GM23248 (cell line): ENCODE measurements around the gene TSHZ2. TPM values are rescaled to one million over a fixed set of nuclear protein-coding genes. Genes with fewer than 3 reads are reported as not detected.

Experiments
- DNase-seq: peaks from one replicate; pipeline ENCODE4 v3.0.0-alpha.2; 2015
- H2AFZ ChIP-seq: fragments of 200-600 bp; sonication (generic); 2 replicates; pipeline ENCODE4 v1.6.1; 2016; ENCODE audit warnings: antibody characterized with exemption
- H3F3A ChIP-seq: fragments of 200-600 bp; sonication (generic); 2 replicates; pipeline ENCODE4 v1.6.1; 2016; ENCODE audit warnings: mild to moderate bottlenecking, antibody characterized with exemption, mixed run types; ENCODE audit not compliant: insufficient read depth
- H3K27ac ChIP-seq: fragments of 200-600 bp; sonication (generic); 2 replicates; pipeline ENCODE4 v1.5.1; 2016; ENCODE audit warnings: mild to moderate bottlenecking
- H3K27me3 ChIP-seq: fragments of 200-600 bp; sonication (generic); replicated peaks from 2 replicates; pipeline ENCODE4 v1.6.1; 2016; ENCODE audit warnings: mild to moderate bottlenecking; ENCODE audit not compliant: insufficient read depth
- H3K36me3 ChIP-seq: fragments of 200-600 bp; sonication (generic); 2 replicates; pipeline ENCODE4 v1.6.1; 2016; ENCODE audit warnings: low read depth, mild to moderate bottlenecking
- H3K4me1 ChIP-seq: fragments of 200-600 bp; sonication (generic); 2 replicates; pipeline ENCODE4 v1.6.1; 2016; ENCODE audit warnings: mild to moderate bottlenecking; ENCODE audit not compliant: insufficient read depth
- H3K4me2 ChIP-seq: fragments of 200-600 bp; sonication (generic); one replicate; pipeline ENCODE4 v1.6.1; 2016; ENCODE audit warnings: mild to moderate bottlenecking; ENCODE audit not compliant: unreplicated experiment
- H3K4me3 ChIP-seq: fragments of 200-600 bp; sonication (generic); 2 replicates; pipeline ENCODE4 v1.5.1; 2016; ENCODE audit warnings: mild to moderate bottlenecking
- H3K79me2 ChIP-seq: fragments of 200-600 bp; sonication (generic); 2 replicates; pipeline ENCODE4 v1.6.1; 2016; ENCODE audit warnings: mild to moderate bottlenecking; ENCODE audit not compliant: insufficient read depth
- H3K9ac ChIP-seq: fragments of 200-600 bp; sonication (generic); 2 replicates; pipeline ENCODE4 v1.6.1; 2016; ENCODE audit warnings: mild to moderate bottlenecking
- H3K9me2 ChIP-seq: fragments of 200-600 bp; sonication (generic); 2 replicates; pipeline ENCODE4 v1.6.1; 2016; ENCODE audit warnings: mixed run types, mild to moderate bottlenecking, moderate library complexity; ENCODE audit not compliant: insufficient read depth
- H3K9me3 ChIP-seq: fragments of 200-600 bp; sonication (generic); one replicate; pipeline ENCODE4 v1.6.1; 2017; ENCODE audit warnings: low read depth
- H4K20me1 ChIP-seq: fragments of 200-600 bp; sonication (generic); 2 replicates; pipeline ENCODE4 v1.6.0; 2016; ENCODE audit not compliant: insufficient read depth
- EZH2 ChIP-seq: fragments of 200-600 bp; sonication (generic); IDR thresholded peaks from 2 replicates; pipeline ENCODE4 v1.6.1; 2018; ENCODE audit warnings: antibody characterized with exemption, mild to moderate bottlenecking; ENCODE audit not compliant: insufficient read depth, poor library complexity, severe bottlenecking
- EZH2phosphoT487 ChIP-seq: fragments of 200-600 bp; sonication (generic); IDR thresholded peaks from 2 replicates; pipeline ENCODE4 v1.6.1; 2018; ENCODE audit warnings: antibody characterized with exemption, moderate library complexity, mild to moderate bottlenecking, low read depth; ENCODE audit not compliant: insufficient read depth
- WGBS, 2 experiments: methylation state at CpG; one replicate each; pipeline ENCODE4 v1.1.6; 2015 to 2017; ENCODE audit warnings: low lambda C conversion rate in 2 of 2, low coverage in 1 of 2; ENCODE audit errors: missing lambda C conversion rate in 2 of 2; 5-methylcytosine and 5-hydroxymethylcytosine counted together
- in situ Hi-C: fragments of 300-500 bp; cut with MboI; formaldehyde crosslinking; loops from 2 replicates; pipeline ENCODE4 v1.15.0; 2020
- polyA plus RNA-seq: library from polyadenylated mRNA; unstranded; fragments of >200 nt; fragmentation: Nextera tagmentation; extraction: Ambion mirVana; gene quantifications from 2 replicates; pipeline ENCODE4 v1.2.1, GENCODE V29; 2016
- total RNA-seq: library from RNA; depleted of rRNA; stranded (reverse); fragments of >200 nt; shearing (Covaris generic); gene quantifications from 2 replicates; pipeline ENCODE4 v1.2.3, GENCODE V29; 2014

The TSHZ2 gene
- total and polyA plus RNA-seq, 2 experiments from 2014 or later, result 4.5 to 13.4 TPM

DNA sequence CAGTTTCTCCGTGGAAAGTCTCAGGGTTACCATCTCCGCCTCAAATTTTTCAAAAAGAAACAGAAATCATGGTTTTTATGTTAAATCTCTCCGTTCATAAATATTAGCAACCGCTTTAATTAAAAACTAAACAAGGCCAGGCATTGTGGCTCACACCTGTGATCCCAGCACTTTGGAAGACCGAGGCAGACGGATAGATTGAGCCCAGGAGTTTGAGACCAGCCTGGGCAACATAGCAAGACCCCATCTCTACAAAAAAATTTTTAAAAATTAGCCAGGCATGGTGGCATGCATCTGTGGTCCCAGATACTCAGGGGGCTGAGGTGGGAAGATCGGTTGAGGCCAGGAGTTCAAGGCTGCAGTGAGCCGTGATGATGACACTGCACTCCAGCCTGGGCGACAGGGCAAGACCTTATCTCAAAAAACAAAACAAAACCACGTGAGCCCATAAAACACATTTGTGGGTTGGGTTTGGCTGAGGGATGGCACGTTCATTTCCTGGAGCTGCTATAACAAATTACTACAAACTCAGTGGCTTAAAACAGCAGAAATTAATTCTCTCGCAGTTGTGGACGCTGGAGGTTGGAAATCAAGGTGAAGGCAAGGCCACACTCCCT is 398.3 kb downstream of the TSHZ2 start:
- TF ChIP-seq EZH2, result no peak
- no peak for TF ChIP-seq EZH2phosphoT487
- 83 to 86% methylated on average over 13 of the region's 13 CpGs for WGBS, 2 experiments

DNA sequence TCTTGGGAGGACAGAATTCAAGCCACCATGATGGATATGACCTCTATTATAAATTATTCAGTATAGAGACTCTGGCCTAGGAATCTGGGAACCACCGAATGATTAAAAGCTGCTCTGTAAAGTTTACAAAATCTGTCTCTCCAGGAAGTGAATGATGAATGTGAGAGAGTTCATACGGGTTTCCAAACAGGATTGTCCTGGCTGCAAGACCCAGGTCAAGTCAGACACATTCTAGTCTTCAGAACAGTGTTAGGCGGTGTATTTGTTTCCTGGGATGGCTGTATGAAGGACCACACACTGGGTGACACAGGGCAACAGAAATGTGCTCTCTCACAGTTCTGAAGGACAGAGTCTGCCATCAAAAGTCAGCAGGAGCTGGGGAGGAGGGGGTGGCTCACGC is 399.1 kb downstream of the TSHZ2 start:
- H3K79me2 ChIP-seq, result no peaks in the 10 kb centered on the region
- TF ChIP-seq EZH2 (no peak), EZH2phosphoT487 (no peak)
- H3K27ac ChIP-seq, result no peak overlapping the region

More for the DNA sequence above, 398.3 kb downstream of the TSHZ2 start:
- H3K4me3 ChIP-seq, result no peak overlapping the region
- no peak overlapping the region for H3K9ac ChIP-seq
- no peaks in the 10 kb centered on the region for H3K36me3 ChIP-seq
- H3K27ac ChIP-seq, result no peak overlapping the region
- no peak overlapping the region for H2AFZ ChIP-seq
- H3K4me1 ChIP-seq, result no peaks in the 10 kb centered on the region
- H3K9me3 ChIP-seq, result no peaks in the 10 kb centered on the region
- DNase-seq, result no peak
- in situ Hi-C loops, result no loop called here
- no peak overlapping the region for H3K4me2 ChIP-seq
- H4K20me1 ChIP-seq, result no peaks in the 10 kb centered on the region
- H3K27me3 ChIP-seq, result no peaks in the 10 kb centered on the region
- H3K9me2 ChIP-seq, result no peaks in the 10 kb centered on the region
- no peaks in the 10 kb centered on the region for H3K79me2 ChIP-seq
- H3F3A ChIP-seq, result no peaks in the 10 kb centered on the region

DNA sequence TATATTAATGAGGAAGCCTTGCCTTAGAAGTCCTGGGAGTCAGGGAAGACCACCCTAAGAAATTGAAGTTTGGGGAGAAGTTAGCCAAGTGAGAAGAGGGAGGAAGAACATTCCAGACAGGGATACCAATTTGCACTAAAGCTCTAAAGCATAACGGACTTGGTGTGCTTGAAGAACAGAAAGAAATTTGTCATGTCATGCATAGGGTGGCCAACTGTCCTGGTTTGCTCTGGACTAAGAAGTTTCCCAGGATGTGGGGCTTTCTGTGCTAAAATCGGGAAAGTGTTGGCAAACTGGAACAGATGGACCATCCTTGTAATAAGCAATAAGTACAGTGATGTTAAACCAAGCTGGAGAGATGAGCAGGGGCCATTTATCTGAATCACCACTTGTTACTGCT is 403.9 kb downstream of the TSHZ2 start:
- Histone ChIP-seq H3K4me1 (no peaks in the 10 kb centered on the region), H3K9ac (no peak overlapping the region), H3K4me3 (no peak overlapping the region), H3K9me2 (no peaks in the 10 kb centered on the region), H3K36me3 (no peaks in the 10 kb centered on the region), H3F3A (no peaks in the 10 kb centered on the region), H2AFZ (no peak overlapping the region), H3K9me3 (no peaks in the 10 kb centered on the region), H3K27ac (no peak overlapping the region), H3K27me3 (no peaks in the 10 kb centered on the region), H4K20me1 (no peaks in the 10 kb centered on the region), H3K4me2 (no peak overlapping the region), H3K79me2 (no peaks in the 10 kb centered on the region)
- in situ Hi-C loops, result no loop called here
- TF ChIP-seq EZH2 (no peak), EZH2phosphoT487 (no peak)
- 67 to 78% methylated on average over 2 of the region's 2 CpGs for WGBS, 2 experiments
- DNase-seq, result no peak

More for the DNA sequence above, 399.1 kb downstream of the TSHZ2 start:
- H2AFZ ChIP-seq, result no peak overlapping the region
- no peak overlapping the region for H3K4me2 ChIP-seq
- WGBS, 2 experiments, result 87 to 93% methylated on average over 4 of the region's 4 CpGs
- no peaks in the 10 kb centered on the region for H3F3A ChIP-seq
- no peaks in the 10 kb centered on the region for H3K9me2 ChIP-seq
- no peak for DNase-seq
- no peaks in the 10 kb centered on the region for H3K27me3 ChIP-seq
- no peak overlapping the region for H3K9ac ChIP-seq
- H4K20me1 ChIP-seq, result no peaks in the 10 kb centered on the region
- H3K36me3 ChIP-seq, result no peaks in the 10 kb centered on the region
- no peak overlapping the region for H3K4me3 ChIP-seq
- no peaks in the 10 kb centered on the region for H3K9me3 ChIP-seq
- in situ Hi-C loops, result no loop called here
- no peaks in the 10 kb centered on the region for H3K4me1 ChIP-seq

DNA sequence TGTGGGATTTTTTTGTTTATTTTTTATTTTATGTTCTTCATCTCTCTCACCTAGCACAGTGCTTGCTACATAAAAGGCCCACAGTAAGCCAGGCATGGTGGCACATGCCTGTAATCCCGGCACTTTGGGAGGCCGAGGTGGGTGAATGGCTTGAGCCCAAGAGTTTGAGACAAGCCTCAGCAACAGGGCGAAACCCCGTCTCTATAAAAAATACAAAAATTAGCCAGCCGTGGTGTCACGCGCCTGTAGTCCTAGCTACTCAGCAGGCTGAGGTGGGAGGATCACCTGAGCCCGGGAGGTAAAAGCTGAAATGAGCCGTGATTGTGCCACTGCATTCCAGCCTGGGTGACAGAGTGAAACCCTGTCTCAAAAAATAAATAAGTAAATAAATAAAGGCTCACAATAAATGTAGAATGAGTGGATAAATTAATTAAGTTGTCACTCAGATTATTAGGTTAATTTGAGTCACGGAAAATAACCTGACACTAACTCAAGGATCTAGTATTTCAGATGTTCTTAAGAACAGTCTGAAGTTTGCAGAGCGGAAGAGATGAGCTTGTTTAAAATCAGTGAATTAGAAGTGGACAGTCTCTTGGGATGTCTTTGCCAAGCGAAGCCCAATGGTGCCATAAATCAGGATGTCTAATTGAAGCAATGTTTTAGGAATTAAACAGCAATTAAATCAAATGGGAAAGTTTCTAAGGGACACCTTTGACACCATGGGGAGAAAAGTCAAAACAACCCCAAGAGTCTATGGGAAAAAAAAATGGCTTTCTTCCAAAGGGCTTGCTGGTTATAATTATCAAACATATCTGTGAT is 407.1 kb downstream of the TSHZ2 start:
- Histone ChIP-seq H3K36me3 (no peaks in the 10 kb centered on the region), H2AFZ (no peak overlapping the region), H3K4me2 (no peak overlapping the region), H3K9me2 (no peaks in the 10 kb centered on the region), H3K27ac (no peak overlapping the region), H3K4me3 (no peak overlapping the region), H4K20me1 (no peaks in the 10 kb centered on the region), H3K27me3 (no peaks in the 10 kb centered on the region), H3K9me3 (no peaks in the 10 kb centered on the region), H3K4me1 (no peaks in the 10 kb centered on the region), H3F3A (no peaks in the 10 kb centered on the region), H3K79me2 (no peaks in the 10 kb centered on the region), H3K9ac (no peak overlapping the region)
- in situ Hi-C loops, result no loop called here
- TF ChIP-seq EZH2, result no peak
- DNase-seq, result no peak
- WGBS, 2 experiments, result 75 to 80% methylated on average over 12 of the region's 12 CpGs
